Activated CD4-positive, alpha-beta T cell treated with anti-CD3 and anti-CD28 coated beads, Interleukin-2, amount 10 ng/mL, durations not matched to agents 24 days and 14 days (primary cell): ENCODE data around the gene C1S. TPM values are rescaled to one million over a fixed set of nuclear protein-coding genes. Genes with fewer than 3 reads are reported as not detected.
"Not testable (repeated sequence)": the region's sequence is repeated elsewhere in the genome, so short reads cannot be mapped to it uniquely, and the experiment has no call there.

Source experiments
- DNase-seq: peaks from one replicate; pipeline ENCODE4 v3.0.0; 2022
- H3K27ac Mint-ChIP-seq: one replicate; pipeline ENCODE4 v1.8.0; 2022; ENCODE audit warnings: mild to moderate bottlenecking, mixed read lengths
- H3K27me3 Mint-ChIP-seq: one replicate; pipeline ENCODE4 v1.8.0; 2022; ENCODE audit warnings: mixed read lengths
- H3K36me3 Mint-ChIP-seq: one replicate; pipeline ENCODE4 v1.8.0; 2022; ENCODE audit warnings: low read depth, mild to moderate bottlenecking, mixed read lengths
- H3K4me1 Mint-ChIP-seq: one replicate; pipeline ENCODE4 v1.8.0; 2021; ENCODE audit warnings: mixed read lengths
- H3K4me3 Mint-ChIP-seq: one replicate; pipeline ENCODE4 v1.8.0; 2022; ENCODE audit warnings: mild to moderate bottlenecking, moderate library complexity, mixed read lengths
- H3K9me3 Mint-ChIP-seq: one replicate; pipeline ENCODE4 v1.8.0; 2021; ENCODE audit warnings: mixed read lengths
- intact Hi-C: fragments of 100-400 bp; cut with micrococcal nuclease; formaldehyde crosslinking; loops from one replicate; pipeline ENCODE4 v1.15.1; 2023
- total RNA-seq: library from RNA; stranded (reverse); gene quantifications from 2 replicates; pipeline ENCODE4 v1.2.3, GENCODE V29; 2022

The C1S gene
- total RNA-seq, 1 donor from 2014 or later = 1.9 TPM

GRCh38 chr12:7092986-7093460 lies 32.5 kb downstream of the C1S start:
- Mint-ChIP-seq H3K4me1 (peaks cover 10% of the 10 kb centered on the region), H3K9me3 (no peaks in the 10 kb centered on the region), H3K4me3 (no peak overlapping the region), H3K36me3 (peaks cover 2% of the 10 kb centered on the region), H3K27ac (no peak overlapping the region), H3K27me3 (no peaks in the 10 kb centered on the region)
- no peak for DNase-seq
- intact Hi-C loops = loop anchor here (1.0 to 10.0 kb wide), 3 partner anchors 48 to 149 kb away; partner anchors contain the start of gene C12orf57

GRCh38 chr12:7093486-7093885 lies 33.0 kb downstream of the C1S start:
- no peaks in the 10 kb centered on the region for H3K27me3 Mint-ChIP-seq
- peaks cover 10% of the 10 kb centered on the region for H3K4me1 Mint-ChIP-seq
- H3K36me3 Mint-ChIP-seq = peaks cover 6% of the 10 kb centered on the region
- intact Hi-C loops = loop anchor here (10.0 kb wide), 1 partner anchor 49 kb away; no protein-coding TSS in a partner anchor
- H3K4me3 Mint-ChIP-seq = no peak overlapping the region
- no peaks in the 10 kb centered on the region for H3K9me3 Mint-ChIP-seq
- no peak overlapping the region for H3K27ac Mint-ChIP-seq
- no peak for DNase-seq

GRCh38 chr12:7093892-7094291 lies 33.4 kb downstream of the C1S start:
- intact Hi-C loops = loop anchor here (10.0 kb wide), 1 partner anchor 49 kb away; no protein-coding TSS in a partner anchor
- H3K9me3 Mint-ChIP-seq = no peaks in the 10 kb centered on the region
- peaks cover 8% of the 10 kb centered on the region for H3K36me3 Mint-ChIP-seq
- DNase-seq = no peak
- H3K4me3 Mint-ChIP-seq = no peak overlapping the region
- H3K27ac Mint-ChIP-seq = no peak overlapping the region
- no peaks in the 10 kb centered on the region for H3K27me3 Mint-ChIP-seq
- H3K4me1 Mint-ChIP-seq = peaks cover 10% of the 10 kb centered on the region

GRCh38 chr12:7096006-7096932 lies 35.8 kb downstream of the C1S start:
- H3K36me3 Mint-ChIP-seq = peaks cover 14% of the 10 kb centered on the region

GRCh38 chr12:7096979-7097378 lies 36.5 kb downstream of the C1S start:
- no peak overlapping the region for H3K27ac Mint-ChIP-seq
- H3K4me3 Mint-ChIP-seq = no peak overlapping the region
- no peak for DNase-seq
- H3K9me3 Mint-ChIP-seq = no peaks in the 10 kb centered on the region
- intact Hi-C loops = loop anchor here (10.0 kb wide), 1 partner anchor 52 kb away; no protein-coding TSS in a partner anchor
- peaks cover 17% of the 10 kb centered on the region for H3K36me3 Mint-ChIP-seq
- peaks cover 8% of the 10 kb centered on the region for H3K4me1 Mint-ChIP-seq
- H3K27me3 Mint-ChIP-seq = no peaks in the 10 kb centered on the region

More at GRCh38 chr12:7096006-7096932, 35.8 kb downstream of the C1S start:
- DNase-seq = no peak
- intact Hi-C loops = loop anchor here (10.0 kb wide), 1 partner anchor 51 kb away; no protein-coding TSS in a partner anchor
- Mint-ChIP-seq H3K9me3 (no peaks in the 10 kb centered on the region), H3K27ac (no peak overlapping the region), H3K27me3 (no peaks in the 10 kb centered on the region), H3K4me1 (peaks cover 10% of the 10 kb centered on the region), H3K4me3 (no peak overlapping the region)

GRCh38 chr12:7099290-7099996 lies 38.9 kb downstream of the C1S start:
- no peak for DNase-seq
- no peak overlapping the region for H3K27ac Mint-ChIP-seq
- H3K4me3 Mint-ChIP-seq = no peak overlapping the region
- peaks cover 7% of the 10 kb centered on the region for H3K4me1 Mint-ChIP-seq
- H3K9me3 Mint-ChIP-seq = no peaks in the 10 kb centered on the region
- H3K27me3 Mint-ChIP-seq = no peaks in the 10 kb centered on the region
- H3K36me3 Mint-ChIP-seq = peaks cover 32% of the 10 kb centered on the region
- intact Hi-C loops = loop anchor here (10.0 kb wide), 1 partner anchor 55 kb away; no protein-coding TSS in a partner anchor

GRCh38 chr12:7100239-7100638 lies 39.7 kb downstream of the C1S start:
- peaks cover 35% of the 10 kb centered on the region for H3K36me3 Mint-ChIP-seq
- no peak overlapping the region for H3K27ac Mint-ChIP-seq
- no peak overlapping the region for H3K4me3 Mint-ChIP-seq
- H3K27me3 Mint-ChIP-seq = no peaks in the 10 kb centered on the region
- no peak for DNase-seq
- H3K4me1 Mint-ChIP-seq = peaks cover 7% of the 10 kb centered on the region
- intact Hi-C loops = no loop called here
- no peaks in the 10 kb centered on the region for H3K9me3 Mint-ChIP-seq

- peaks cover 14% of the 10 kb centered on the region for H3K4me1 Mint-ChIP-seq
- H3K9me3 Mint-ChIP-seq = peaks cover 7% of the 10 kb centered on the region
- no peak overlapping the region for H3K4me3 Mint-ChIP-seq
- no peak for DNase-seq
- peaks cover 44% of the 10 kb centered on the region for H3K36me3 Mint-ChIP-seq
- H3K27ac Mint-ChIP-seq = peak overlapping the region; percentile 53
- no peaks in the 10 kb centered on the region for H3K27me3 Mint-ChIP-seq
- intact Hi-C loops = no loop called here
These were observed 40.7 kb downstream of the C1S start for GRCh38 chr12:7101047-7101693.

GRCh38 chr12:7101694-7102131 lies 41.2 kb downstream of the C1S start:
- H3K36me3 Mint-ChIP-seq = peaks cover 49% of the 10 kb centered on the region
- DNase-seq = no peak
- intact Hi-C loops = no loop called here
- H3K27me3 Mint-ChIP-seq = no peaks in the 10 kb centered on the region
- no peak overlapping the region for H3K4me3 Mint-ChIP-seq
- H3K27ac Mint-ChIP-seq = no peak overlapping the region
- H3K4me1 Mint-ChIP-seq = peaks cover 17% of the 10 kb centered on the region
- peaks cover 10% of the 10 kb centered on the region for H3K9me3 Mint-ChIP-seq

- peaks cover 55% of the 10 kb centered on the region for H3K36me3 Mint-ChIP-seq
- H3K4me1 Mint-ChIP-seq = peaks cover 18% of the 10 kb centered on the region
- no peak overlapping the region for H3K4me3 Mint-ChIP-seq
- intact Hi-C loops = no loop called here
- H3K27ac Mint-ChIP-seq = no peak overlapping the region
- peaks cover 10% of the 10 kb centered on the region for H3K9me3 Mint-ChIP-seq
- DNase-seq = no peak
- no peaks in the 10 kb centered on the region for H3K27me3 Mint-ChIP-seq
These were observed 42.1 kb downstream of the C1S start for GRCh38 chr12:7102582-7102981.

GRCh38 chr12:7103837-7104584 lies 43.5 kb downstream of the C1S start:
- no peak overlapping the region for H3K4me3 Mint-ChIP-seq
- intact Hi-C loops = no loop called here

GRCh38 chr12:7106082-7106481 lies 45.6 kb downstream of the C1S start:
- intact Hi-C loops = no loop called here
- Mint-ChIP-seq H3K4me3 (peak overlapping the region; percentile 22), H3K27me3 (no peaks in the 10 kb centered on the region), H3K27ac (no peak overlapping the region), H3K4me1 (peaks cover 38% of the 10 kb centered on the region), H3K36me3 (peaks cover 50% of the 10 kb centered on the region), H3K9me3 (peaks cover 10% of the 10 kb centered on the region)
- no peak for DNase-seq

More at GRCh38 chr12:7103837-7104584, 43.5 kb downstream of the C1S start:
- Mint-ChIP-seq H3K4me1 (peaks cover 25% of the 10 kb centered on the region), H3K27me3 (no peaks in the 10 kb centered on the region), H3K9me3 (peaks cover 10% of the 10 kb centered on the region), H3K27ac (no peak overlapping the region), H3K36me3 (peaks cover 54% of the 10 kb centered on the region)
- no peak for DNase-seq

GRCh38 chr12:7107181-7107580 lies 46.7 kb downstream of the C1S start:
- Mint-ChIP-seq H3K36me3 (peaks cover 46% of the 10 kb centered on the region), H3K4me3 (peak overlapping the region; percentile 30), H3K4me1 (peaks cover 43% of the 10 kb centered on the region)
- DNase-seq, H3K27ac Mint-ChIP-seq, H3K27me3 Mint-ChIP-seq, intact Hi-C loops, H3K9me3 Mint-ChIP-seq: not testable (repeated sequence)
